H1 (cell line): Measurements from ENCODE around the gene PANK3.

ENCODE experiments used
- CEBPB ChIP-seq: IDR thresholded peaks from 2 replicates; pipeline ENCODE4 v1.6.1; 2012; ENCODE audit warnings: low read depth, low read length
- CTCF ChIP-seq, 3 experiments: IDR thresholded peaks; 1 replicate in 2 of 3; 2 replicates in 1 of 3; pipeline versions ENCODE4 v1.5.1 to v1.6.1; 2011; ENCODE audit warnings: low read length in 3 of 3, mild to moderate bottlenecking in 3 of 3, inconsistent platforms in 2 of 3, low read depth in 1 of 3, moderate library complexity in 1 of 3; ENCODE audit not compliant: insufficient read depth in 1 of 3; ENCODE audit errors: control extremely low read depth in 1 of 3
- GABPA ChIP-seq: IDR thresholded peaks from 2 replicates; pipeline ENCODE4 v1.6.1; 2011; ENCODE audit warnings: mild to moderate bottlenecking, low read length, moderate library complexity, borderline replicate concordance; ENCODE audit not compliant: insufficient read depth
- JUND ChIP-seq: IDR thresholded peaks from 2 replicates; pipeline ENCODE4 v1.6.1; 2011; ENCODE audit warnings: mild to moderate bottlenecking, improper control_type of control experiment, low read length
- MAX ChIP-seq: IDR thresholded peaks from 2 replicates; pipeline ENCODE4 v1.6.1; 2012; ENCODE audit warnings: inconsistent platforms
- POLR2A ChIP-seq, 2 experiments: IDR thresholded peaks; 1 replicate in 1 of 2; 2 replicates in 1 of 2; pipeline ENCODE4 v1.6.1; 2011; ENCODE audit warnings: low read depth in 2 of 2, low read length in 2 of 2, mild to moderate bottlenecking in 2 of 2; ENCODE audit errors: control extremely low read depth in 1 of 2
- POLR2AphosphoS5 ChIP-seq: IDR thresholded peaks from 2 replicates; pipeline ENCODE4 v1.6.1; 2011; ENCODE audit warnings: low read depth, low read length
- SIN3A ChIP-seq, 2 experiments: IDR thresholded peaks in 1 of 2; conservative IDR thresholded peaks in 1 of 2; 2 replicates each; pipeline ENCODE4 v1.6.1; 2011 to 2012; ENCODE audit warnings: low read length in 2 of 2, improper control_type of control experiment in 1 of 2, low read depth in 1 of 2, mild to moderate bottlenecking in 1 of 2
- SRF ChIP-seq: IDR thresholded peaks from 2 replicates; pipeline ENCODE4 v1.6.1; 2011; ENCODE audit warnings: mild to moderate bottlenecking, low read depth, low read length, moderate library complexity
- TCF12 ChIP-seq: IDR thresholded peaks from 2 replicates; pipeline ENCODE4 v1.6.1; 2011; ENCODE audit warnings: low read depth, mild to moderate bottlenecking, low read length
- ZNF274 ChIP-seq: IDR thresholded peaks from 2 replicates; pipeline ENCODE4 v1.7.0; 2012; ENCODE audit warnings: low read length, borderline replicate concordance; ENCODE audit errors: extremely low read depth

GRCh38 chr5:168578006-168578405 lies 1.2 kb downstream of the PANK3 start:
- TF ChIP-seq JUND (no peak), CTCF (IDR thresholded peaks at IDR 0.05; ENCODE audit: control extremely low read depth in 1 of 3, insufficient read depth in 1 of 3, low read depth in 1 of 3, low read length in 3 of 3) (no peak), POLR2A (IDR thresholded peaks at IDR 0.05; ENCODE audit: control extremely low read depth in 1 of 2, low read depth in 2 of 2, low read length in 2 of 2) (no peak), SIN3A (conservative IDR thresholded peaks at IDR 0.05 in 1 of 2, IDR thresholded peaks at IDR 0.05 in 1 of 2; ENCODE audit: low read depth in 1 of 2, low read length in 2 of 2) (no peak), GABPA (no peak), POLR2AphosphoS5 (no peak), ZNF274 (no peak), SRF (no peak), MAX (no peak), CEBPB (no peak), TCF12 (no peak)
